Measurements from ENCODE around the gene INHBE.

DNA sequence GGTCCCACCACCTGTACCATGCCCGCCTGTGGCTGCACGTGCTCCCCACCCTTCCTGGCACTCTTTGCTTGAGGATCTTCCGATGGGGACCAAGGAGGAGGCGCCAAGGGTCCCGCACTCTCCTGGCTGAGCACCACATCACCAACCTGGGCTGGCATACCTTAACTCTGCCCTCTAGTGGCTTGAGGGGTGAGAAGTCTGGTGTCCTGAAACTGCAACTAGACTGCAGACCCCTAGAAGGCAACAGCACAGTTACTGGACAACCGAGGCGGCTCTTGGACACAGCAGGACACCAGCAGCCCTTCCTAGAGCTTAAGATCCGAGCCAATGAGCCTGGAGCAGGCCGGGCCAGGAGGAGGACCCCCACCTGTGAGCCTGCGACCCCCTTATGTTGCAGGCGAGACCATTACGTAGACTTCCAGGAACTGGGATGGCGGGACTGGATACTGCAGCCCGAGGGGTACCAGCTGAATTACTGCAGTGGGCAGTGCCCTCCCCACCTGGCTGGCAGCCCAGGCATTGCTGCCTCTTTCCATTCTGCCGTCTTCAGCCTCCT, 1.1 kb downstream of the INHBE start:
- TF ChIP-seq, protein P1, sequence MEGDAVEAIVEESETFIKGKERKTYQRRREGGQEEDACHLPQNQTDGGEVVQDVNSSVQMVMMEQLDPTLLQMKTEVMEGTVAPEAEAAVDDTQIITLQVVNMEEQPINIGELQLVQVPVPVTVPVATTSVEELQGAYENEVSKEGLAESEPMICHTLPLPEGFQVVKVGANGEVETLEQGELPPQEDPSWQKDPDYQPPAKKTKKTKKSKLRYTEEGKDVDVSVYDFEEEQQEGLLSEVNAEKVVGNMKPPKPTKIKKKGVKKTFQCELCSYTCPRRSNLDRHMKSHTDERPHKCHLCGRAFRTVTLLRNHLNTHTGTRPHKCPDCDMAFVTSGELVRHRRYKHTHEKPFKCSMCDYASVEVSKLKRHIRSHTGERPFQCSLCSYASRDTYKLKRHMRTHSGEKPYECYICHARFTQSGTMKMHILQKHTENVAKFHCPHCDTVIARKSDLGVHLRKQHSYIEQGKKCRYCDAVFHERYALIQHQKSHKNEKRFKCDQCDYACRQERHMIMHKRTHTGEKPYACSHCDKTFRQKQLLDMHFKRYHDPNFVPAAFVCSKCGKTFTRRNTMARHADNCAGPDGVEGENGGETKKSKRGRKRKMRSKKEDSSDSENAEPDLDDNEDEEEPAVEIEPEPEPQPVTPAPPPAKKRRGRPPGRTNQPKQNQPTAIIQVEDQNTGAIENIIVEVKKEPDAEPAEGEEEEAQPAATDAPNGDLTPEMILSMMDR (IDR thresholded peaks at IDR 0.05): peak; percentile 17 to 55 (median 40)
- TF ChIP-seq POLR2A (IDR thresholded peaks at IDR 0.05): no peak
